Islet of Langerhans (tissue), 1 donor: ENCODE results near the gene WDR77.

Experiments
- FAIRE-seq: peaks from one replicate; lab custom pipeline; 2011; peaks lifted over from hg19 to GRCh38; lab: Jason Lieb, UNC

The WDR77 gene

GRCh38 chr1:111448918-111449702 is at the start of gene WDR77, which contains the start of gene ATP5PB:
TSS of gene WDR77 (minus strand) at chr1:111449256. CDS start at chr1:111449169, 87 bp downstream.
TSS of gene ATP5PB (plus strand) at chr1:111449464. CDS start at chr1:111449542, 78 bp downstream.
- peak; percentile 97 for FAIRE-seq

- no peak for FAIRE-seq
Measured at GRCh38 chr1:111497592-111497991, 48.5 kb upstream of the WDR77 start.

- no peak for FAIRE-seq
Measured at GRCh38 chr1:111496398-111496797, 47.3 kb upstream of the WDR77 start.

GRCh38 chr1:111491070-111491469 is 42.0 kb upstream of the WDR77 start:
- FAIRE-seq: no peak

- no peak for FAIRE-seq
Measured at GRCh38 chr1:111490220-111490619, 41.2 kb upstream of the WDR77 start.

- FAIRE-seq: no peak
Measured at GRCh38 chr1:111489604-111490003, 40.5 kb upstream of the WDR77 start.

- no peak for FAIRE-seq
Measured at GRCh38 chr1:111488669-111489068, 39.6 kb upstream of the WDR77 start.

- FAIRE-seq: no peak
Measured at GRCh38 chr1:111487133-111487532, 38.1 kb upstream of the WDR77 start.

GRCh38 chr1:111486431-111486830 is 37.4 kb upstream of the WDR77 start:
- FAIRE-seq: no peak

- FAIRE-seq: no peak
Measured at GRCh38 chr1:111484391-111485026, 35.5 kb upstream of the WDR77 start.

- FAIRE-seq: no peak
Measured at GRCh38 chr1:111483876-111484275, 34.8 kb upstream of the WDR77 start.

GRCh38 chr1:111483166-111483565 is 34.1 kb upstream of the WDR77 start:
- FAIRE-seq: no peak

- no peak for FAIRE-seq
Measured at GRCh38 chr1:111481387-111482221, 32.5 kb upstream of the WDR77 start.

- FAIRE-seq: no peak
Measured at GRCh38 chr1:111480674-111481073, 31.6 kb upstream of the WDR77 start.

GRCh38 chr1:111476761-111477309 is 27.8 kb upstream of the WDR77 start:
- FAIRE-seq: no peak

- FAIRE-seq: no peak
Measured at GRCh38 chr1:111476214-111476613, 27.2 kb upstream of the WDR77 start.

- no peak for FAIRE-seq
Measured at GRCh38 chr1:111475701-111476100, 26.6 kb upstream of the WDR77 start.

GRCh38 chr1:111474521-111474920 is 25.5 kb upstream of the WDR77 start:
- no peak for FAIRE-seq

- no peak for FAIRE-seq
Measured at GRCh38 chr1:111474106-111474505, 25.1 kb upstream of the WDR77 start.

- no peak for FAIRE-seq
Measured at GRCh38 chr1:111471538-111471937, 22.5 kb upstream of the WDR77 start.

GRCh38 chr1:111471012-111471411 is 22.0 kb upstream of the WDR77 start:
- FAIRE-seq: no peak

- FAIRE-seq: no peak
Measured at GRCh38 chr1:111470596-111470995, 21.5 kb upstream of the WDR77 start.

GRCh38 chr1:111469539-111469938 is 20.5 kb upstream of the WDR77 start:
- FAIRE-seq: no peak
